ENCODE data around the gene FGFR2. TPM values are rescaled to one million over a fixed set of nuclear protein-coding genes. Genes with fewer than 3 reads are reported as not detected.
A peak's percentile ranks its signal among the peaks of the same experiment; 100 is the strongest.

Gene FGFR2
- total RNA-seq, 1 experiment from 2014 or later, result 135 TPM

GRCh38 chr10:121509112-121509511 lies 89.1 kb downstream of the FGFR2 start:
- TF ChIP-seq CTCF (conservative IDR thresholded peaks at IDR 0.05), result no peak
- H3K9ac ChIP-seq (ENCODE audit: extremely low read depth, insufficient read length, low read length), result no peak overlapping the region
- no peak overlapping the region for H4K5ac ChIP-seq (ENCODE audit: insufficient read length, low read depth, low read length)
- H4K8ac ChIP-seq (replicated peaks; ENCODE audit: insufficient read length, low read depth, low read length), result no peak overlapping the region
- Mint-ChIP-seq H3K4me3 (no peak overlapping the region), H3K9me3 (no peaks in the 10 kb centered on the region), H3K4me1 (peaks cover 28 to 32% of the 10 kb centered on the region in 2 experiments), H3K27me3 (ENCODE audit: low read depth) (no peaks in the 10 kb centered on the region), H3K27ac (peak overlapping the region in 1 of 3 experiments; percentile 17; a peak in 1 of 7 replicates), H3K36me3 (ENCODE audit: insufficient read depth in 1 of 3, low read depth in 3 of 3) (peaks cover 18 to 91% (median 90%) of the 10 kb centered on the region in 3 experiments)
- H2BK12ac ChIP-seq (ENCODE audit: insufficient read length, low read depth, low read length), result no peak overlapping the region
- H2BK120ac ChIP-seq (ENCODE audit: low read depth, low read length, poor library complexity, severe bottlenecking), result no peak overlapping the region
- H3T11ph ChIP-seq (ENCODE audit: low read length), result no peak overlapping the region
- H3K4me2 ChIP-seq (ENCODE audit: insufficient read depth, insufficient read length, low read length), result no peak overlapping the region
- H3K79me2 ChIP-seq (ENCODE audit: insufficient read depth, low read length), result no peaks in the 10 kb centered on the region; the same call in 1 of the 2 replicates
- H3K18ac ChIP-seq (ENCODE audit: insufficient read length, low read depth, low read length), result no peak overlapping the region
- H3K56ac ChIP-seq (ENCODE audit: insufficient read length, low read depth, low read length), result no peak overlapping the region
- no CpG with 5 or more reads among the region's 4 CpGs for WGBS (ENCODE audit: extremely low coverage, insufficient read length, low lambda C conversion rate)
- no peak overlapping the region for H2AFZ ChIP-seq (ENCODE audit: low read length)
- no peak overlapping the region for H3K4ac ChIP-seq (ENCODE audit: low read depth, low read length)
- no peaks in the 10 kb centered on the region for H3K9me3 ChIP-seq (ENCODE audit: control insufficient read depth, low read depth, low read length)
- no peak for DNase-seq
- H3K27ac ChIP-seq (ENCODE audit: insufficient read length, low read depth, low read length), result no peak overlapping the region
- H4K20me1 ChIP-seq (ENCODE audit: control insufficient read depth, insufficient read depth, insufficient read length), result no peaks in the 10 kb centered on the region
- H3K23ac ChIP-seq (ENCODE audit: insufficient read length, low read depth, low read length), result no peak overlapping the region
- no peak overlapping the region for H4K91ac ChIP-seq (ENCODE audit: insufficient read length, low read depth, low read length)
- no peaks in the 10 kb centered on the region for H3K27me3 ChIP-seq (ENCODE audit: insufficient read depth, low read length)
- H2BK20ac ChIP-seq (ENCODE audit: low read depth, low read length, poor library complexity, severe bottlenecking), result no peak overlapping the region
- no peak overlapping the region for H3K14ac ChIP-seq (ENCODE audit: insufficient read depth, low read length)
- H3K4me1 ChIP-seq (ENCODE audit: insufficient read depth, low read length), result no peaks in the 10 kb centered on the region; the same call in 1 of the 2 replicates
- H3K79me1 ChIP-seq (ENCODE audit: insufficient read depth, low read depth, low read length, poor library complexity, severe bottlenecking), result no peaks in the 10 kb centered on the region
- H3K23me2 ChIP-seq (ENCODE audit: insufficient read length, low read depth, low read length, poor library complexity, severe bottlenecking), result no peaks in the 10 kb centered on the region
- H2BK15ac ChIP-seq (ENCODE audit: low read depth, low read length), result no peak overlapping the region
- no peak overlapping the region for H2AK5ac ChIP-seq (ENCODE audit: insufficient read length, low read length)
- H2BK5ac ChIP-seq (ENCODE audit: insufficient read length, low read length), result no peak overlapping the region

Data from H9 (cell line).